LNCaP clone FGC (cell line): ENCODE measurements around the gene DDX17.
A peak's percentile ranks its signal among the peaks of the same experiment; 100 is the strongest.

Source experiments
- DNase-seq: peaks from one replicate; pipeline ENCODE4 v3.0.0-alpha.2; 2011; ENCODE audit warnings: low read depth
- H3K4me3 ChIP-seq: 2 replicates; pipeline ENCODE4 v1.5.1; 2011; ENCODE audit warnings: mild to moderate bottlenecking, low read depth, low read length, control low read depth
- CTCF ChIP-seq: IDR thresholded peaks from 2 replicates; pipeline ENCODE4 v1.5.1; 2012; ENCODE audit warnings: mild to moderate bottlenecking; ENCODE audit not compliant: control insufficient read depth, insufficient read depth; ENCODE audit errors: extremely low read depth

The DDX17 gene

GRCh38 chr22:38523479-38523878 is 17.4 kb upstream of the DDX17 start:
- H3K4me3 ChIP-seq, result no peak overlapping the region
- no peak for TF ChIP-seq CTCF
- no peak for DNase-seq

DNA sequence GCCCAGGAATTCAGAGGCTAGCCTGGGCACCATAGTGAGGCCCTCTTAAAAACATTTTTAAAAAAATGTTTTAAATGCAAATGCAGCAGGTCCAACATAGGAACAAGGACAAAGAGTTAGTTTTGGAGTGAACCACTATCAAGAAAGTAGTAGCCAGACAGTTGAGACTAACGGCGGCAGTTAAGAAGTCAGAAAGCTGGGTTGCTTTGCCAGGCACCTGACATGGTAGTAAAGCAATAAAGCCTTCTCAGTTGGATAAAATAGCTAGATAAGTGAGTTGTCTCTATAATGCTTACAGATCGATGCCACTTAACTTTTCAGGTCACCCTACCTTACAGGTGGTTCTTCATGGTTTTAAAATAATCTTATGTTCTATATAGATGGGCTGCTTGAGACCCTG is 16.9 kb upstream of the DDX17 start:
- no peak overlapping the region for H3K4me3 ChIP-seq
- no peak for TF ChIP-seq CTCF
- DNase-seq, result no peak

DNA sequence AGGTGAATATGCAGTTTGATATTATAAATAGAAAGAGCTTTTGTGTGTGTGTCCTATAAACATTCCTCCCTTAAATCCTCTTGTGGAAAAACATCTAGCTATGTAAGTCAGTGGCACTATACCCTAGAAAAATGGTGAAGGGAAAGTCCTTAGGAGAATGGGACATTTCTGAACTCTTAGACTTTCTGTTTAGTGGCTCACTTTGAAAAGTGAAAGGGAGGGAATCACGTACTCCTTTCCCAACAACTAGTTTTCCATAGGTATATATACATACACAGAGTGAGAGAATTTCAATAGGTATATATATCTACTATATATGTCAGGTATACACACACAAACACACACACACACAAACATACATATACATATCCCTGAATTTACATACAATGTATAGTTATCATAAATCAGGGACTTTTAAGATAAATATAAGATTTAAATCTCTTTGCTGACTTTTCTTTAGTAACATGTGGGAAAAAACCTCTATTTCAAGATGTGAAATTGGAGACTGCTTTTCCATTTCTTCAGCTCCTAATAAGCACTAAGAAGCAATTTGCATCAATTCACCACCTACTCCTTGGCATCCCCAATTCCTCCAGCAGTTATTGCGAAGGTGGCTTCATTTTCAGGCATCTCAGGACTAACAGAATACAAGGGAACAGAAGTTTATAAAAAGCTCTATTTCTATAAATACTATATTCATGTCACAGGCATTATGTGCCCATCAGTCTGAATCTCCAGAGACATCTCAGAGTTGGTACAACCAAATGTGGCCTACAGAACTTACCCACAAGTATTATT is 13.5 kb upstream of the DDX17 start:
- DNase-seq, result no peak
- no peak for TF ChIP-seq CTCF
- no peak overlapping the region for H3K4me3 ChIP-seq

DNA sequence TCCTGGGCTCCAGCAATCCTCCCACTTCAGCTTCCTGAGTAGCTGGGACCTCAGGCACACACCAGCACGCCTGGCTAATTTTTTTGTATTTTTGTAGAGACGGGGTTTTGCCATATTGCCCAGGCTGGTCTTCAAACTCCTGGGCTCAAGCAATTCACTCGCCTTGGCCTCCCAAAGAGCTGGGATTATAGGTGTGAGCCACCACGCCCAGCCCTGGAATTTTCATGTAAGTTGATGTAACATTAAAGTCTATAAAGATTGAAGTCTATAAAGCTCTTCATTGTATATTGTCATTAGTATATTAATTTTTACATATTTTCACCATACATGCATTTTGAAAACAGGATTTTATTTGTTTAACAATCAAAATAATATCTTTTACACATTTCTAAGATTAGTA is 12.5 kb upstream of the DDX17 start:
- H3K4me3 ChIP-seq, result no peak overlapping the region
- no peak for TF ChIP-seq CTCF
- no peak for DNase-seq

DNA sequence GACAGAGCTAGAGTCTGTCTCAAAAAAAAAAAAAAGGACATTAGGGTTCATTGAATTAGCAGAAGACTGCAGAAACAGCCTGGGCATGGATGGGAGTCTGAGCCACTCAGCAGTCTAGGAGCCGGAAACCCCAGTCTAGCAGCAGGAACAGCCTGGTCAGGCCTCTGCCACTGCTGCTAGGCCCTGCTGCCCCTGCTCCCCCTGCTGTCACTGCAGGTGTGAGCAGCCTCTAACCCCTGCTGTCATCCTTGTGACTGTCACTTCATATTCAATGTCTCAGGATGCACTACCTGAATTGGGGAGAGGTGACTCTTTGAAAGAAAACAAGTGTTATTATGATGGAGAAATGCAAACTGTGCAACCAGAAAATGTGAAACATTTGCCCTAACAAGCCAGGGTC is 7.0 kb upstream of the DDX17 start:
- H3K4me3 ChIP-seq, result no peak overlapping the region
- DNase-seq, result no peak

GRCh38 chr22:38510416-38510970 is 4.4 kb upstream of the DDX17 start:
- TF ChIP-seq CTCF, result no peak
- H3K4me3 ChIP-seq, result no peak overlapping the region
- DNase-seq, result no peak

More for the DNA sequence above, 7.0 kb upstream of the DDX17 start:
- peak; percentile 19; the same call in 1 of the 2 replicates for TF ChIP-seq CTCF
